NCI-H446 (cell line): ENCODE results near the gene WDR45B.
A peak's percentile ranks its signal among the peaks of the same experiment; 100 is the strongest.

Source experiments
- DNase-seq, 2 experiments: peaks; one replicate each; lab custom pipeline; 2025; lab: John Stamatoyannopoulos, UW

The WDR45B gene

DNA sequence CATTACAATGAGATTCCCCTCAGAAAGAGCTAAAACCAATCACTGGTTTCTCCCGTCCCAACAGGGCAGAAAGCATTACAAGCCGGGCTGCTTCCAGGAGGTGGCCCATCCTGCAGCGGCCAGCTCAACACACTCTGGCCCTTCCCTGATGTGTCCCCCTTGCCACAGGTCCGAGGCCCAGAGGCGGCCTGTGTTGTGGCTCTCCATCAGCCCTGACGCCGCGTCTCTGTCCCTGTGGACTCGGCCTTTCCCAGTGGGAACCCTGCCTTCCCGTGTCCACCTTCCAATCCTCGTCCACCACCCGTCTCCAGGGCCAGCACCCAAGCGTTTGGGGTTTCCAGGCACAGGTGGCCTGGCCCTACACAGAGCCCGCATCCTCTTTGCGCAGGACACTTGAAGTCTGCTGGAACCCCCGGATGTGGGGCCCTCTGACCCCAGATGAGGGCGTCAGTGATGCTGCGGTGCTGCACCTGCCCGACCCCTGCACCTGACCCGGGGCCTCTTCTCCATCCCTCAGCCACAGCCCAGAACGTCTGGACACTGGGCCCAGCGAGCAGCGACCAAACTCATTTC lies 29.2 kb upstream of the WDR45B start:
- no peak for DNase-seq

DNA sequence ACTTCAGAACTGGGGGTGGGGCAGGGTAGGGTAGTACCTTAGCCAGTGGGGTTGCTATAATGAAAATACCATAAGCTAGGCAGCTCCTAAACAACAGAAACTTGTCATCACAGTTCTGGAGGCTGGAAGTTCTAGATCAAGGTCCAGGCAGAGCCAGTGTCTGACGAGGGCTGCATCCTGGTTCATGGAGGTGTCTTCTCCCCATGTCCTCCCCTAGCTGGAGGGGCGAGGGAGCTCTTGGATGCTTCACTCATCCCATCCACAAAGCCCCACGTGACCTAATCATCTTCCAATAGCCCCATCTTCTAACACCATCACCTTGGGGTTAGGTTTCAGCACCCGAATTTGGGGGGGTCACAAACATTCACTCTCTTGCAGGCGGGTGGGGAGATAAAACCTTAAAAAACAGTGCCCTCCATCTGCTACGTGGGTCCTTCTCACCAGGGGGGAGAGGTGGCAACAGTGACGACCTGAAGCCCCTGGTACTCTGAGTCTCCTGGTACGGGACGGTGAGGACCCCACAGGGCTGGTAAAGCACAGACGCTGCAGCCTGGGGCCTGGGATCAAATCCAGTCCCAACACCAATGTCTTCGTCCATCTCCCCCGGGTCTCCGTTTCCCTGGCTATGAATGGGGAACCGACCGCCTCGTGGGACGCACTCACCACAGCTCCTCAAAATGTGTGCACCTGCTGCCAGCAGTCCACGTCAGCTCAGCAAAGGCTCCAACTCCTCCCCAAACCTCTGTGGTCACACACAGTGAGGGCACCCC lies 27.4 kb upstream of the WDR45B start:
- no peak for DNase-seq

DNA sequence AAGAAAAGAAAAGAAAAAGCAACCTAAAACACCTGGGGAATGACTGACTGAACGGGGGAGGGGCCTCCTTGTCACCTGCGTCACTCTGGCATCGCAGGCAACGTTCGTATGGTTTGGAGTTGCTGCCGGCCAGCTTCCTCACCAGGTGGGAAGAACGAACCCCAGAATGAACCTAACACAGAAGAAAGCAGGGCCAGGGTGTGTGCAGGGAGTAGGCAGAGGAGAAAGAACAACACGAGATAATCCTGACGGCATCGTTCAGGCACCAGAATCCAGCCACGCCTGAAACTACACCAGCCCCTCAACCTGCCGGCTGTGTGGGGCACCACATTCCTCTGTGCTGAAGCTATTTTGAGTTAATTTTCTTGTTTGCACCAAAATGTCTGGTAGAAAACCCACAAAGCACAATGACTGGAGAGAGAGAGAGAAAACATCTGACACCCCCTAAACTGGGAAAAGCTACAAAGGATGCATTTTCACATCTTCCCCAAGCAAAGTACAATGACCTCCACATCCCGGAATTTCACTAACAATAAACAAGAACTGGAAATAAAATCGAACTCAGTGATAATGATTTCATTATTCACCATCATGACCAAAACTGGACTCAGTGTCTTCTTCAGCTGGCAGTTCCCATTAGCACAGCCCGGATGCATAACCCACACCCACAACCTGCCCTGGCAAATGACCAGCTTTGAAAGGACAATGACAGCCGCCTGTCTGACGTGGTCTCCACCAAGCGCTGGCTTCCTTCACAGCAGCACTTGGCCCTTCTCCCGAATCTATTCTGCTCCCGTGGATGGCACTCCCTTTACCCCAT lies 26.6 kb upstream of the WDR45B start:
- DNase-seq: no peak

DNA sequence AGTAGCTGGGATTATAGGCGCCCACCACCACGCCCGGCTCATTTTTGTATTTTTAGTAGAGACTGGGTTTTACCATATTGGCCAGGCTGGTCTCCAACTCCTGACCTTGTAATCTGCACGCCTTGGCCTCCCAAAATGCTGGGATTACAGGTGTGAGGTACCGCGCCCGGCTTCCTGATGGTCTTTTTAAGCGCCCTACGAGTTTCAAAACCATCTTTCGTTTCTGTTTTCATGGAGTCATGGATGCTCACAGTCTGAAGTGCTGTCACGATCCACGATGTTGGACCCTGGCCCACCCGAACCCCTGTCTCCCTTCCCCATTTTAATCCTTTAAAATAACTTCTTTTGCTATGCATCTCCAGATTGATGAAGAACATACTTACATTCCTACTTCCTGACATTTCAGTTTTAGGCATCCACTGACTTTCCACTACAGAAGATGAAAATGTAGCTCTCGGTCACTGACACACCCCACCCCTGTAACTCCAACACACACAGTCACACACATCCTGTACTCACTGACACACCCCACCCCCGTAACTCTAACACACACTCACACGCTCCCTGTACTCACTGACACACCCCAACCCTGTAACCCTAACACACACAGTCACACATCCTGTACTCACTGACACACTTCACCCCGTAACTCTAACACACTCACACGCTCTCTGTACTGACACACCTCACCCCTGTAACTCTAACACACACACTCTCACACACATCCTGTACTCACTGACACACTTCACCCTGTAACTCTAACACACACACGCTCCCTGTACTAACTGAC lies 22.6 kb upstream of the WDR45B start:
- DNase-seq: no peak

DNA sequence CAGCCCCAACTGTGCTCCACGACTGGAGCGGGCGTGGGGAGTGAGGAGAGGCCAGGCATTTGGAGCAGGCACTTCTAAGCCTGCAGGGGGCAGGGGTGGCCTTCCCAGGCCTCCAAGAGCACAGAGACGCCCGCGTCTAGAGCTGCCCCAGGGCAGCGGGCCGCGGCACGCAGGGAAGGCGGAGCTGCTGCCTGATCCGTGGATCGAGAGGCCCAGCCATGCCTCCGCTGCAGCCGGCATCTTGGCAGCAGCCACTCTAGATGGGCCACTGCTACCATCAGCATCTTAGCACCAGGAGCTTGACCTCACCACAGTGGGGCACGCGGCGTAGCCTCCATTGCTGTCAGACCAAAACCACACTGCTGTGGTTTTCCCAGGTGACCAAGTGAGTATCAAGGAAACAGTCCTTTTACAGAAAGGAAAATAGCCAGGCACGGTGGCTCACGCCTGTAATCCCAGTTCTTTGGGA lies 20.4 kb upstream of the WDR45B start:
- DNase-seq: peak in 1 of 2 experiments; percentile 24

DNA sequence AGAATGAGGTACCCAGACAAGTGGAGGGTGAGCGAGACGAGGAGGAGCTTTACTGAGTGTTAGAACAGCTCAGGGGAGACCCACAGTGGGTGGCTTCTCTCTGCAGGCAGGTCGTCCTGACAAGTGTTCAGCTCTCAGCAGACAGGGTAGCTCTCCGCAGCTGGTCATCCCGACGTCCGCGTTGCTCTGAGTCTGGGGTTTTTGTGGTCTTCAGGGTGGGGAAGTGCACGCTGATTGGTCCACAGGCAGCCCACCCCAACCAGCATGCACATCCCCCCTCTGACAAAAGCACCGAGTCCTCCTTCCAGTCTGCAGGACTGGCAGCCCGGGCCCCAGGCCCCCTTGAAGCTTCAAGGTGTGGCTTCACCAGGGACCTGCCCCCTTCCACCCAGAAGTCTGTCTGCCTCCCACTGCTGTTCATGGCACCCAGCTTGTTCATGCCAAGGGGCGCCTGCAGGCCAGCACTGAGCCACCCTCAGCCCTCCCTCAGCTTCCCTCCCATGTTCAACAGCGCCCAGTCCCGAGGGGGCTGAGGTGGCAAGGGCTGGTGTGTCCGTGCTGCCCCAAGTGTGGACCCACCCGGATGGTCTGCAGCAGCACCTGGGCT lies 19.9 kb upstream of the WDR45B start:
- DNase-seq: no peak

DNA sequence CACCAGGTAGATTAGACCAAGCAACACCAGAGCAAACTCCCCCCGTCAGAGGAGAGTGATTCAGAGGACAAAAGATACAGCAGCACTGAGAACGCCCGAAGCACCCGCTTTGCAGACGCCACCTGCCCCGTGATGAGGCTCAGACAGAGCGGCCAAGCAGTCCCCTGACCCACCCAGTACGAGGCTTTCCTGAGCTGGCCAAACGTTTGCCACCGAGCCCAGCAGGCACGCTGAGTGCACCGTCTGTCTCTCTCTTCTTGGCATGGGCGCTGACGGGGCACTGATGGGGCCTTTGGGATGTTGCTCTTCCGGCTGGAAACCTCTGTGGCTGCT lies 19.4 kb upstream of the WDR45B start:
- DNase-seq: no peak

DNA sequence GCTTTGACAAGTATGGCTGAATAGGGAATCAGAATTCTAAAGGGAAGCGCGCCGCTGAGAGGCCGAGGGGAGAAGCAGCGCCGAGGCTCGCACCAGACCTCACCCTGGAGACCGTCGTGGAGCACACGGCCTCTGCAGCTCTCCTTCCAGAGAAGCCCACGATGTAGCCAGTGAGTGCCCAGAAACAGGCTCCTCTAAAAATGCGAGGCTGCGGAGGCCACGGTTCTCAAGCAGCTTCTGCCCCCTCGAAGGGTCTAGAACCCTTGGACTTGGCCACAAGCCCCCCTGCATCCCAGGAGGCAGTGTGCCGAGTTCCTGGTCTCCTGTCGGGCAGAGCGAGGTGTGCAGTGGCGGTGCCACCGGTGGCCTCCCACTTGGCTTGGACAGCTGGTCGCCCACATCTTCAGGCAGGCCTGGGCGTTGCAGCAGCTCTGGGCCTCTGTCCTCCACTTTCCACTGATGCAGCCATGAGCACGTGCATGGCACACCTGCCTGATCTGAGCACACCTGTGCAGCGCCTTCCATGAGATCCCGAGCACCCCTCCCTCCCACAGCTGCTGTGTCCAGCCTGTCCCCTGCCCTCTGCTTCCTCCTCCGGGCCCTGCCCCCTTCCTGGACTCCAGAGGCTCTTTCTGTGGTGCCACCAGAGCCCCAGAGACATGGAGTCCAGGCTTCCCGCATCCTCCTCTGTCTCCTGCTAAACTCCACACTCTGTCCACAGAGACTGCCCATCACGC lies 18.9 kb upstream of the WDR45B start:
- no peak for DNase-seq

DNA sequence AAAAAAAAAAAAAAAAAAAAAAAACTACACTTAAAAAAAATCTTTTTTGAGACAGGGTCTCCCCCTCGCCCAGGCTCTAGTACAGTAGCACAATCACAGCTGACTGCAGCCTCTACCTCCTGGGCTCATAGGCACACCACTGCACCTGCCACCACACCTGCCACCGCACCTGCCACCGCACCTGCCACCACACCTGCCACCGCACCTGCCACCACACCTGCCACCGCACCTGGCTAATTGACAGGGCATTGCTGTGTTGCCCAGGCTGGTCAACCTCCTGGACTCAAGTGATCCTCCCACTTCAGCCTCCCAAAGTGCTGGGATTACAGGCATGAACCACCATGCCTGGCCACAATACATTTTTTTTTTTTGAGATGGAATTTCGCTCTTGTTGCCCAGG lies 17.6 kb upstream of the WDR45B start:
- DNase-seq: no peak

DNA sequence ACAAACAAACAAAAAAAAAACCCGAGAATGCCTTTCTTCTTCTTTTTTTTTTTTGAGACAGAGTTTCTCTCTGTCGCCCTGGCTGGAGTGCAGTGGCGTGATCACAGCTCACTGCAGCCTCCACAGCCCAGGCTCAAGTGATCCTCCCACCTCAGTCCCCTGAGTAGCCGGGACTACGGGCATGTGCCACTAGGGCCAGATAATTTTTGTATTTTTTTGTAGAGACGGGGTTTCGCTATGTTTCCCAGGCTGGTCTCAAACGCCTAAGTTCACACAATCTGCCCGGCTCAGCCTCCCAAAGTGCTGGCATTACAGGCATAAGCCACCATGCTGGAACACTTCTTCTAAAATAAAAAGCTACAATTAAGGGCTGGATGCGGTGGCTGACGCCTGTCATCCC lies 17.0 kb upstream of the WDR45B start:
- DNase-seq: no peak

DNA sequence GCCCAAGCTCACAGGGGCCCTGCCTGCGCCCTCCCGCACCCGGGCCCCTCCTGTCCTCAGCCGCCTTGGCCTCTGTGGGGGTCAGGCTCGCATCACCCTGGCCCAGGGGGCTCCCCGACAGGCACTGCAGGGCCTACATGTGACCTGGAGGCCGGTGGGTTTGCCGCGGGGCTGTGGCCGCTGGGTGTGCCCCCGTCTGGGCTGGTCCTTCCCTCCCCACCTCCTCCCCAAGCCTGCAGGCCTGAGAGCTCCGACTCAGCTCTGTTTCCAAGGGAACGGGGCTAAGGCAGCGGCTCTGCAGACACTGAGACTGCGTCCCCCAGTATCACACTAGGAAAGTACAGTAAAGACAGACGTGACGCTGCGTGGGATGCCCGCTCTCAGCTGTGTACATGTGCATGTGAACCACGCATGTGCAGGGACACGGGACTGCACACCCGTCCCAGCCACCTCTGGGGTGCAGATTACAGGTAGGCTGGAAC lies 16.5 kb upstream of the WDR45B start:
- DNase-seq: no peak

DNA sequence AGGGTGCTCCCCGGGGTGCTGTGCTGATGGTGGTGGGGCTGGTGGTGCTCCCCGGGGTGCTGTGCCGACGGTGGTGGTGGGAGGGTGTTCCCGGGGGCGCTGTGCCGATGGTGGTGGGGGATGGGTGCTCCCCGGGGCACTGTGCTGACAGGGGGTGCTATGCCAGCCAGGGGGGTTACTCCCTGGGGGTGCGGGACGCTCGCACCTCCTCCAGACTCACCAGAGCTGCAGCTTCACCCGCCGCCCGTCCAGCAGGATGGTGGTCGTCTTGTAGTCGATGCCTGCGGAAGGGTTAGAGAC lies 16.0 kb upstream of the WDR45B start:
- no peak for DNase-seq

DNA sequence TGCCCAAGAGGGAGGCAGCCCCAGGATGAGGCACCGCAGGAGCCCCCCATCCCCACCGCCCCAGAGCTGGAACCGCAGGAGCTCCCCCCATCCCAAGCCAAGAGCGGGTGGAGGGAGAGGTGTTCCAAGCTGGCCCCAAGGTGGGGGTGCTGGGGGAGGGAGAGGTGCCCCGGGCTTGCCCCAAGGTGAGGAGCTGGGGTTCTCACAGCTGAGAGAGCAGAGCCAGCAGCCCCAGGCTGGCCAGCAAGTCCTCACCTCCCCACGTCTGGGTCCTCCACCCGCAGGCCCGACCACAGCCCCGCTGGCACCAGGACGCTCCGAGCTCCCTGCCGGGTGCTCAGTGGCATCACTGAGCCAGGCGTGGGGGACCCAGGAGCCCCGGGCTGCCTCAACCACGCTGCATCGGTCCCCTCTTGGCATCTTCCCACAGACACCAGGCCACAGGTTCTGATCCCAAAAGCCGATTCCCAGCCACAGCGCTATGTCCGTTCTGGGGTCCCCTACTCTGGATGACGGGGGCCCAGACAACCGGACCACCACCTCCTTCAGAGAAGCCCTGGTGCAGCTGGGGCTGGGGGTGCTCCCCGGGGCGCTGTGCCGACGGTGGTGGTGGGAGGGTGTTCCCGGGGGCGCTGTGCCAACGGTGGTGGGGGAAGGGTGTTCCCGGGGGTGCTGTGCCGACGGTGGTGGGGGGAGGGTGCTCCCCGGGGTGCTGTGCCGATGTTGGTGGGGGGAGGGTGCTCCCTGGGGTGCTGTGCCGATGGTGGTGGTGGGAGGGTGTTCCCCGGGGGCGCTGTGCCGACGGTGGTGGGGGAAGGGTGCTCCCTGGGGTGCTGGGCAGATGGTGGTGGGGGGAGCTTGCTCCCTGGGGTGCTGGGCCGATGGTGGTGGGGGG lies 15.4 kb upstream of the WDR45B start:
- DNase-seq: no peak

DNA sequence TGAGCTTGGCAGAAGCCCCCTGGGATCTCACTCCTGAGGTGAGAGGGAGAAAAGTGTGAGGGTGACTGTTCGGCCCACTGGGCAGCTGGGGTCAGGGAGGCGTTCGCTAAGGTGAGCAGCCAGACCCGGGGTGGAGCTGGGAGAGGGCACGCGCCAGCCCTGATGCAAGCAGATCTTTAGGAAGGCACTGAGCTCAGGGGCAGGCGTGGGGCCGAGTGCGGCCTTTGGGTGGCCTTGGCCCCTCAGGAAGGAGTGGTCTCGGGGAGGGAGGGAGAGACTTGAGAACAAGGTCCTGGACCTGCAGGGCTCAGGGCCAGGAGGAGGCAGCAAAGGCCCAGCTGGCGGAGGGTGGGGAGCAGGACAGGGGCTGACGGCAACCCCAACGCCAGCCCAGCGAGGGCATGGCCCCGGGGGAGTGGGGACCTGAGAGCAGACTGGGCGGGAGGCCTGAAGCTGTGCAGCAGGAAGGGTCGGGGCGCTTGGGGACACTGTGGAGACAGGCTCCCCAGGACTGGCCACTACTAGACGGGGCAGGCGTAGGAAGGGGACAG lies 14.5 kb upstream of the WDR45B start:
- no peak for DNase-seq

DNA sequence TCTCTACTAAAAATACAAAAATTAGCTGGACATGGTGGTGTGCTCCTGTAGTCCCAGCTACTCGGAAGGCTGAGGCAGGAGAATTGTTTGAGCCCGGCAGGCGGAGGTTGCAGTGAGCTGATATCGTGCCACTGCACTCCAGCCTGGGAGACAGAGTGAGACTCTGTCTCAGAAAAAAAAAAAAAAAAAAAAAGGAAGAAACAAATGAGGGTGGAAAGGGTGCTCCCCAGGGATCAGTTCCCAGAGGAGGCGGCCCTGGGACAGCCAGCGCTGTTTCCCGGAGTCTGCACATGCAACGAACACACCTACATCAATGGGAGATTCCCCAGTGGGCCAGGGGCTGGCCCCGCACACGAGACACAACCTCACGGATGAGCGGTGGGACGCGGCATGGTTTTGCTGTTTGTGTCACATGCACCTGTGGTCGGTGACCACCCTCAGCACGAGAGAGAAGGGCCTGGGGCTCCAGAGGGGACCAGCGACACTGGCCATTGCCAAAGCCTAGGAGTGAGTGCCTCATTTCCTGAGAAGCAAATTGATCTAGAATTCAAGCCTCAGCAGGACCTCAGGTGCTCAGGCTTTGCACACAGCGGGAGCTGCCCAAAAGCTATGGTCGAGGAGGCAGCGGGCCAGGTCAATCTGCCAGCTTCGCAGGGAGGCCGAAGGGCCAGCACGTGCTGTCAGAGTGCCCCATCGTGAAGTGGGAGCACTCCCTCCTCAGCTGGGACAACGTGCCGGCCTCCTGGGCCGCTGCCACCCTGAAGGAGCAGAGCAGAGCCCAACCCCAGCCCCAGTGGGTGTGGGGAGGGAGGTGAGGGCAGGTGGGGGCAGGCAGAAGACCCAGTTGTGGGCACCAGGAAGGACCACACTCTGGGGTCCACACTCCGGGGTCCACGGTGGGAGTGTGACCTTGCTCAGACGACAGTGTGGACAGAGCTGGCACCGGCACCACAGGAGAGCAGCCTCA lies 13.8 kb upstream of the WDR45B start:
- DNase-seq: no peak

DNA sequence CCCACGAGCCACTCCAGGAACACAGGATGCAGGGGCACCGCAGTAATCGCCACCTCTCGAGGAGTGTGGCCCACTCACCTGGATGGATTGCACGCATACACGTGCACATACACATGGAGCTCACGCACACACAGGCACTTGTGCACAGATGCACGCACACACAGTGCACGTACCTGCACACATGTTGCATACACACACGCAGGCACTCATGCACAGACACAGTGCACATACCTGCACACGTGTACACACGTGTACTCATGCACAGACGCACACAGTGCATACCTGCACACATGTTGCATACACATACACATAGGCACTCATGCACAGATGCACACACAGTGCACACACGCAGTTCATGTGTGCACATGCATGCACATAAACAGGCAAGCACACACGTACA lies 11.6 kb upstream of the WDR45B start:
- no peak for DNase-seq

DNA sequence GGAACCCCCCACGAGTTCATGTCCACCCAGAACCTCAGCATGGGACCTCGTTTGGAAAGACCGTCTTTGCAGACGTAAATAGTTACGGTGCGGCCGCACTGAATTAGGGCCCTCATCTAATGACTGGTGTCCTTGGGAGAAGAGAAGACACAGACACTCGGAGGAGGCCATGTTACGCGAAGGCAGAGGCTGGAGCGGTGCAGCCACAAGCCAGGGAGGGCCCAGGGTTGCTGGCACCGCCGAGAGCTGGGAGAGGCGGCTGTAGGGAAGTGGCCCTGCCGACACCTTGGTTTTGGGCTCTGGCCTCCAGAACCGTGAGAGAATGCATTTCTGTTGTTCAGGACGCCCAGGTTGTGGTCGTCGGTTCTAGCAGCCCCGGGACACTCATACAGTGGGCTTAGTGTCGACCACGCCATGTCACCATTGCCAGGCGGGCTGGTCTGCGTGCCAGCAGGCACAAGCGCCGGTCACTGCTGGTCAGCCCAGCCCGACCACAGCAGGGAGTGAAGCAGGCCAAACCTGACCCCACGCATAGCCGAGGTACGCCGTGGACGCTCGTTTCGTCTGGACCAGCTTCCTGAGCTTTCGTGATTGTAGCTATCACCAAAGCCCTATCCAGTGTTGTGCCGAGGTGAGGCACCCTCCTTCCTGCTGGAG lies 10.7 kb upstream of the WDR45B start:
- DNase-seq: no peak

DNA sequence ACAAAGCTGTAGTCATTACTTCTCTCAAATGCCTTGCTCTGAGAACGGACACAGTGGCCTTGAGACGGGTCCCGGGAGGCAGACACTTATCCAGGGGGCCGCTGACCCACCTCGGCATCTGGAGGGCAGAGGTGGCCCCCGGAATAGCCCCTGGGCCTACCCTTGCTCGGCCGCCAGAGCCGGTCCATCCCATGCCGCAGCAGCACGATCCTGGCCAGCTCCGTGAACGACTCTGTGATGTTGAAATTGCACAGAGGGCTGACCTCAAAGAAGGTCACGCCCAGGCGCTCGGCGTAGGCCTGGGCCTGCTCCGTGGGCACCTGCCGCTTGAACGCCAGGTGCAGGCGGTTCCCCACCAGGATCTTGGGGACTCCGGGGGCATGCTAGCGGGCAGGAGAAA lies 10.1 kb upstream of the WDR45B start:
- no peak for DNase-seq
